Osteocyte (in vitro differentiated cells): Measurements from ENCODE around the gene ODAD4. TPM values are rescaled to one million over a fixed set of nuclear protein-coding genes. Genes with fewer than 3 reads are reported as not detected.
"Not testable (repeated sequence)": the region's sequence is repeated elsewhere in the genome, so short reads cannot be mapped to it uniquely, and the experiment has no call there.

ENCODE experiments used
- DNase-seq: peaks from one replicate; pipeline ENCODE4 v3.0.0; 2021; ENCODE audit warnings: mixed read lengths; ENCODE audit not compliant: unreplicated experiment; ENCODE audit errors: extremely low spot score
- H3K27ac Mint-ChIP-seq: one replicate; pipeline ENCODE4 v1.8.0; 2021; ENCODE audit warnings: mild to moderate bottlenecking, mixed read lengths; ENCODE audit not compliant: unreplicated experiment
- H3K27me3 Mint-ChIP-seq: one replicate; pipeline ENCODE4 v1.8.0; 2021; ENCODE audit warnings: mixed read lengths; ENCODE audit not compliant: unreplicated experiment
- H3K36me3 Mint-ChIP-seq: one replicate; pipeline ENCODE4 v1.8.0; 2021; ENCODE audit warnings: mixed read lengths; ENCODE audit not compliant: unreplicated experiment
- H3K4me1 Mint-ChIP-seq: one replicate; pipeline ENCODE4 v1.8.0; 2021; ENCODE audit warnings: mixed read lengths; ENCODE audit not compliant: unreplicated experiment
- H3K4me3 Mint-ChIP-seq: one replicate; pipeline ENCODE4 v1.8.0; 2021; ENCODE audit warnings: mild to moderate bottlenecking, moderate library complexity, mixed read lengths; ENCODE audit not compliant: unreplicated experiment
- H3K9me3 Mint-ChIP-seq: one replicate; pipeline ENCODE4 v1.8.0; 2021; ENCODE audit warnings: mixed read lengths; ENCODE audit not compliant: unreplicated experiment
- CTCF ChIP-seq: fragments of 200-600 bp; sonication (generic); IDR thresholded peaks from 2 replicates; pipeline ENCODE4 v1.5.0; 2021; ENCODE audit warnings: antibody characterized with exemption, mild to moderate bottlenecking, moderate library complexity
- total RNA-seq: library from RNA; stranded (reverse); gene quantifications from 2 replicates; pipeline ENCODE4 v1.2.1, GENCODE V29; 2021

Gene ODAD4
- total RNA-seq, 1 donor from 2014 or later = 2.5 TPM

- Mint-ChIP-seq H3K9me3 (no peaks in the 10 kb centered on the region), H3K4me1 (peaks cover 23% of the 10 kb centered on the region), H3K27ac (no peak overlapping the region), H3K4me3 (no peak overlapping the region), H3K36me3 (peaks cover 5% of the 10 kb centered on the region), H3K27me3 (no peaks in the 10 kb centered on the region)
- TF ChIP-seq CTCF = no peak
- DNase-seq = no peak
Observed at GRCh38 chr17:41920580-41920955, 9.8 kb upstream of the ODAD4 start.

DNA sequence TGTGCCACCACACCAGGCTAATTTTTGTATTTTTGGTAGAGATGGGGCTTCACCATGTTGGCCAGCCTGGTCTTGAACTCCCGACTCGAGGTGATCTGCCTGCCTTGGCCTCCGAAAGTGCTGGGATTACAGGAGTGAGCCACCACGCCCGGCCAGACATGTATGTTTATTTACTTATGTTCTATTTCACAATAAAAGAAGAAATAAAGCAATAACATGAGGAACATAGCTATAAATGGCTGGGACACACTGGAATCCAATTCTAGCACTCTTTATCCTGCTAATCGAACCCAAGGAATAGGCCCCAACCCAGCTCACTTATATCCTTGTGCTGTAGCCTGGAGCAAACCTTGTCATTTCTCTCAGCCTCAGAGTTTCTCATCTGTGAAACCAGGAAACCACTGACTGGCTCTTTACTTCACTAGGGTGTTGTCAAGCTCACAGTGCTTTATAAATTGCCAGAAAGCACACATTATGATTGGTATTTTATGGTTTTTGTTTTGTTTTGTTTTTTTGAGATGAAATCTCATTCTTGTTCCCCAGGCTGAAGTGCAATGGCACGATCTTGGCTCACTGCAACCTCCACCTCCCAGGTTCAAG, 4.3 kb upstream of the ODAD4 start:
- no peak overlapping the region for H3K4me3 Mint-ChIP-seq
- H3K9me3 Mint-ChIP-seq = no peaks in the 10 kb centered on the region
- H3K4me1 Mint-ChIP-seq = peaks cover 13% of the 10 kb centered on the region
- TF ChIP-seq CTCF = no peak
- no peaks in the 10 kb centered on the region for H3K36me3 Mint-ChIP-seq
- H3K27me3 Mint-ChIP-seq = no peaks in the 10 kb centered on the region
- no peak overlapping the region for H3K27ac Mint-ChIP-seq
- no peak for DNase-seq

DNA sequence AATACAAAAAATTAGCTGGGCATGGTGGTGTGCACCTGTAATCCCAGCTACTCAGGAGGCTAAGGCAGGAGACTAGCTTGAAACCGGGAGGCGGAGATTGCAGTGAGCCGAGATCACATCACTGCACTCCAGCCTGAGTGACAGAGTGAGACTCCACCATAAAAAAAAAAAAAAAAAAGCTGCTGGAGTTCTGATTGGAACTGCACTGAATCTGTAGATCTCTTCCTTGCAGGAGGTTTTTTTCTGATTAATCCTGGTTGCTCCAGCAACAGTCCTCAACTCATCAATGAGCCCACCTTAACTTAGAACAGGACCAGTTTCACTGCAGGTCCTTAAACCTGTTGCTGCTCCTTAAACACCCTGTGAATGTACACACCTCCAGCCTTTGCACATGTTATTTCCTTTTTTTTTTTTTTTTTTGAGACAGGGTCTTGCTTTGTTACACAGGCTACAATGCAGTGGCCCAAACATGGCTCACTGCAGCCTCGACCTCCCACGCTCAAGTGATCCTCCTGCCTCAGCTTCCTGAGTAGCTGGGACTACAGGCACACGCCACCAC, 1.6 kb upstream of the ODAD4 start:
- no peaks in the 10 kb centered on the region for H3K9me3 Mint-ChIP-seq
- H3K27ac Mint-ChIP-seq = peak overlapping the region; percentile 19
- no peaks in the 10 kb centered on the region for H3K36me3 Mint-ChIP-seq
- H3K4me1 Mint-ChIP-seq = peaks cover 13% of the 10 kb centered on the region
- DNase-seq = no peak
- no peaks in the 10 kb centered on the region for H3K27me3 Mint-ChIP-seq
- TF ChIP-seq CTCF = no peak
- peak overlapping the region; percentile 90 for H3K4me3 Mint-ChIP-seq

DNA sequence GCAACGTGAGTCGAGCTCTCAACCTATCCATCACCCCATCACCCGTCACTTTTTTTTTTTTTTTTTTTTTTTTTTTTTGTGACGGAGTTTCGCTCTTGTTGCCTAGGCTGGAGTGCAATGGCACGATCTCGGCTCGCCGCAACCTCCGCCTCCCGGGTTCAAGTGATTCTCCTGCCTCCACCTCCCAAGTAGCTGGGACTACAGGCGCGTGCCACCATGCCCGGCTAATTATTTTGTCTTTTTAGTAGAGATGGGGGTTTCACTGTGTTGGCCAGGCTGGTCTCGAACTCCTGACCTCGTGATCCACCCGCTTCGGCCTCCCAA, 378 bp downstream of the ODAD4 start:
- not testable (repeated sequence) for H3K27me3 Mint-ChIP-seq, H3K9me3 Mint-ChIP-seq, H3K36me3 Mint-ChIP-seq, DNase-seq
- H3K27ac Mint-ChIP-seq = peak overlapping the region; percentile 97
- peaks cover 13% of the 10 kb centered on the region for H3K4me1 Mint-ChIP-seq
- peak overlapping the region; percentile 90 for H3K4me3 Mint-ChIP-seq

GRCh38 chr17:41931715-41932114, 1.3 kb downstream of the ODAD4 start:
- H3K27me3 Mint-ChIP-seq, H3K4me3 Mint-ChIP-seq, H3K36me3 Mint-ChIP-seq, DNase-seq, H3K27ac Mint-ChIP-seq, H3K9me3 Mint-ChIP-seq: not testable (repeated sequence)
- peaks cover 13% of the 10 kb centered on the region for H3K4me1 Mint-ChIP-seq

DNA sequence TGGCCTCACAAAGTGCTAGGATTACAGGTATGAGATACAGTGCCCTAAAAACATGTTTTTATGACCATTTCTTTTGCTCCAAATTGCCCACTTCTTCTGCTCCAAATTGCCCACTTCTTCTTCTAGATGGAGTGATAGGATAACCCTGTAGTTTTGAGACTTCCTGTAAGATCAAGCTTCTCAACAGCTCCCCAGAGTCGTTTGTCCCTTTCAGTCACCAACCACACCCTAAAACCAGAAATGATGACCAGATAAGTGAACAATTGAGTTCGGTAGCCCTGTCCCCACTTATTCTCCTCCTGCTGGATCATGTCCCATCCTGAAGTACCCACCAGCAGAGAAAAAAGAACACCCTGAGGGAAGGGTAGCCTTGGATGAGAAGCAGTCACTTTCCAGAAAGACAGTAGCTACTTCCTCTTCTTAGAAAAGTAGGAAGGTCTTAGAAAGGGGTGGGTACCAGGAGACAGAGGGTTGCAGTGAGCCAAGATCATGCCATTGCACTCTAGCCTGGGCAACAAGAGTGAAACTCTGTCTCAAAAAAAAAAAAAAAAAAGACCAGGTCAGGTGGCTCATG, 2.5 kb downstream of the ODAD4 start:
- TF ChIP-seq CTCF = no peak
- Mint-ChIP-seq H3K4me1 (peaks cover 13% of the 10 kb centered on the region), H3K36me3 (no peaks in the 10 kb centered on the region), H3K4me3 (no peak overlapping the region), H3K27ac (no peak overlapping the region), H3K9me3 (no peaks in the 10 kb centered on the region), H3K27me3 (no peaks in the 10 kb centered on the region)
- no peak for DNase-seq
